ENCODE results near the gene KATNBL1.

- no peak for TF ChIP-seq ZNF114 (CRISPR knock-in tag; IDR thresholded peaks at IDR 0.05)
- TF ChIP-seq, protein P1, sequence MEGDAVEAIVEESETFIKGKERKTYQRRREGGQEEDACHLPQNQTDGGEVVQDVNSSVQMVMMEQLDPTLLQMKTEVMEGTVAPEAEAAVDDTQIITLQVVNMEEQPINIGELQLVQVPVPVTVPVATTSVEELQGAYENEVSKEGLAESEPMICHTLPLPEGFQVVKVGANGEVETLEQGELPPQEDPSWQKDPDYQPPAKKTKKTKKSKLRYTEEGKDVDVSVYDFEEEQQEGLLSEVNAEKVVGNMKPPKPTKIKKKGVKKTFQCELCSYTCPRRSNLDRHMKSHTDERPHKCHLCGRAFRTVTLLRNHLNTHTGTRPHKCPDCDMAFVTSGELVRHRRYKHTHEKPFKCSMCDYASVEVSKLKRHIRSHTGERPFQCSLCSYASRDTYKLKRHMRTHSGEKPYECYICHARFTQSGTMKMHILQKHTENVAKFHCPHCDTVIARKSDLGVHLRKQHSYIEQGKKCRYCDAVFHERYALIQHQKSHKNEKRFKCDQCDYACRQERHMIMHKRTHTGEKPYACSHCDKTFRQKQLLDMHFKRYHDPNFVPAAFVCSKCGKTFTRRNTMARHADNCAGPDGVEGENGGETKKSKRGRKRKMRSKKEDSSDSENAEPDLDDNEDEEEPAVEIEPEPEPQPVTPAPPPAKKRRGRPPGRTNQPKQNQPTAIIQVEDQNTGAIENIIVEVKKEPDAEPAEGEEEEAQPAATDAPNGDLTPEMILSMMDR (conservative IDR thresholded peaks at IDR 0.05; ENCODE audit: low read depth in 2 of 2): no peak
- no peak for TF ChIP-seq POLR2AphosphoS5 (IDR thresholded peaks at IDR 0.05; ENCODE audit: low read depth)
- no peak for TF ChIP-seq ZNF462 (CRISPR knock-in tag; IDR thresholded peaks at IDR 0.05)
- no peak for TF ChIP-seq EZH2 (IDR thresholded peaks at IDR 0.05; ENCODE audit: low read depth, unreplicated experiment)
- TF ChIP-seq, protein P2, sequence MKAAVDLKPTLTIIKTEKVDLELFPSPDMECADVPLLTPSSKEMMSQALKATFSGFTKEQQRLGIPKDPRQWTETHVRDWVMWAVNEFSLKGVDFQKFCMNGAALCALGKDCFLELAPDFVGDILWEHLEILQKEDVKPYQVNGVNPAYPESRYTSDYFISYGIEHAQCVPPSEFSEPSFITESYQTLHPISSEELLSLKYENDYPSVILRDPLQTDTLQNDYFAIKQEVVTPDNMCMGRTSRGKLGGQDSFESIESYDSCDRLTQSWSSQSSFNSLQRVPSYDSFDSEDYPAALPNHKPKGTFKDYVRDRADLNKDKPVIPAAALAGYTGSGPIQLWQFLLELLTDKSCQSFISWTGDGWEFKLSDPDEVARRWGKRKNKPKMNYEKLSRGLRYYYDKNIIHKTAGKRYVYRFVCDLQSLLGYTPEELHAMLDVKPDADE (IDR thresholded peaks at IDR 0.05): no peak
- no peak for TF ChIP-seq JUNB (IDR thresholded peaks at IDR 0.05; ENCODE audit: unreplicated experiment)
- no peak for TF ChIP-seq EZH2phosphoT487 (IDR thresholded peaks at IDR 0.05; ENCODE audit: unreplicated experiment)
- TF ChIP-seq CREB1 (CRISPR knock-in tag; IDR thresholded peaks at IDR 0.05; ENCODE audit: low read depth): no peak
- TF ChIP-seq REST (IDR thresholded peaks at IDR 0.05; ENCODE audit: unreplicated experiment): no peak
- TF ChIP-seq ZNF331 (CRISPR knock-in tag; IDR thresholded peaks at IDR 0.05; ENCODE audit: low read depth): no peak
- no peak for TF ChIP-seq STAT1 (IDR thresholded peaks at IDR 0.05; ENCODE audit: unreplicated experiment)
- no peak for TF ChIP-seq NANOG (IDR thresholded peaks at IDR 0.05; ENCODE audit: borderline replicate concordance)
Observed at GRCh38 chr15:34114739-34115138, 95.2 kb downstream of the KATNBL1 start.
